DND-41 (cell line): ENCODE data around the gene WTIP.
"Not testable (repeated sequence)": the region's sequence is repeated elsewhere in the genome, so short reads cannot be mapped to it uniquely, and the experiment has no call there.

Experiments used
- ATAC-seq: fragments of 200-7000 bp; cut with Tn5 transposase; 3 replicates; pipeline ENCODE4 v1.9.1; 2021; ENCODE audit warnings: low read depth; ENCODE audit not compliant: insufficient read depth
- DNase-seq: peaks from one replicate; pipeline ENCODE4 v3.0.0-alpha.2; 2020
- H2AFZ ChIP-seq: 2 replicates; pipeline ENCODE4 v1.6.0; 2012; ENCODE audit warnings: low read depth, low read length
- H3K27ac ChIP-seq: 2 replicates; pipeline ENCODE4 v1.5.1; 2012; ENCODE audit warnings: low read length, inconsistent platforms
- H3K27me3 ChIP-seq: fragments of 200-600 bp; sonication (generic); 2 replicates; pipeline ENCODE4 v1.6.0; 2012; ENCODE audit warnings: low read length, mild to moderate bottlenecking, inconsistent platforms; ENCODE audit not compliant: insufficient read depth, poor library complexity
- H3K36me3 ChIP-seq: 2 replicates; pipeline ENCODE4 v1.5.1; 2012; ENCODE audit warnings: low read length, inconsistent platforms; ENCODE audit not compliant: insufficient read depth
- H3K4me1 ChIP-seq: 2 replicates; pipeline ENCODE4 v1.5.1; 2012; ENCODE audit warnings: mild to moderate bottlenecking, low read length; ENCODE audit not compliant: insufficient read depth
- H3K4me2 ChIP-seq: 2 replicates; pipeline ENCODE4 v1.6.0; 2012; ENCODE audit warnings: mild to moderate bottlenecking, moderate library complexity, low read length, inconsistent platforms; ENCODE audit not compliant: insufficient read depth
- H3K4me3 ChIP-seq, 2 experiments: fragments of 200-600 bp in 1 of 2; shearing (Covaris generic) in 1 of 2; 2 replicates each; pipeline ENCODE4 v1.5.1; 2012 to 2016; ENCODE audit warnings: inconsistent platforms in 2 of 2, low read length in 2 of 2, mild to moderate bottlenecking in 2 of 2, low read depth in 1 of 2, moderate library complexity in 1 of 2
- H3K79me2 ChIP-seq: 2 replicates; pipeline ENCODE4 v1.6.0; 2012; ENCODE audit warnings: low read length, inconsistent platforms; ENCODE audit not compliant: insufficient read depth
- H3K9ac ChIP-seq: 2 replicates; pipeline ENCODE4 v1.6.0; 2012; ENCODE audit warnings: low read depth, mild to moderate bottlenecking, inconsistent platforms, low read length, moderate library complexity
- H3K9me3 ChIP-seq: 2 replicates; pipeline ENCODE4 v1.5.1; 2012; ENCODE audit warnings: low read length, moderate library complexity, mild to moderate bottlenecking, inconsistent platforms; ENCODE audit not compliant: insufficient read depth, severe bottlenecking
- H4K20me1 ChIP-seq: 2 replicates; pipeline ENCODE4 v1.6.0; 2012; ENCODE audit warnings: low read length; ENCODE audit not compliant: insufficient read depth
- EZH2 ChIP-seq: IDR thresholded peaks from 3 replicates; pipeline ENCODE4 v1.6.1; 2012; ENCODE audit warnings: borderline replicate concordance, low read depth, mild to moderate bottlenecking, moderate library complexity, low read length, inconsistent platforms; ENCODE audit not compliant: severe bottlenecking
- TF ChIP-seq, protein P1 (sequence below): IDR thresholded peaks from 2 replicates; pipeline ENCODE4 v1.5.1; 2012; ENCODE audit warnings: borderline replicate concordance, low read length, moderate library complexity, mild to moderate bottlenecking; ENCODE audit not compliant: poor library complexity, severe bottlenecking; ENCODE audit errors: extremely low read depth

The WTIP gene

DNA sequence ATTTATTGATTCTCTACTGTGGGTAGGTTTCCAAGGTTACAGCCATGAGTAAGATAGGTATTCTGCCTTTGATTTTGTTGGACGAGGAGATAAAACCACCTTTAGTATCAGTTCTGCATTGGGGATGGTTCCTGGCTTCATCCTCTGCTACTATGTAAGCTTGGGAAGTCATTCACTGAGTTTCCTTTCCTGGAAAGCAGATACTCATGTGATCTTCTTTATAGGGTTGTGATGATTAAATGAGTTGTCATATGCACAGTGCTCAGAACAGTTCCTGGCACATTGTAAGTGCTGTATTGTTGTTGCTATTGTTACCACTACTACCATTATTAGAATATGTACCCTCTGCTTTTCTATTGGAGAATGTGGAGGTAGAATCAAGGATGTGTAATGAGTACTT, 13.1 kb upstream of the WTIP start:
- Histone ChIP-seq H3K27me3 (no peaks in the 10 kb centered on the region), H4K20me1 (peaks cover 13% of the 10 kb centered on the region; the same call in 1 of the 2 replicates), H3K27ac (no peak overlapping the region), H3K4me1 (no peaks in the 10 kb centered on the region), H3K4me3 (no peak overlapping the region), H3K9me3 (no peaks in the 10 kb centered on the region), H3K9ac (no peak overlapping the region), H2AFZ (no peak overlapping the region), H3K4me2 (no peak overlapping the region), H3K36me3 (peaks cover 97% of the 10 kb centered on the region), H3K79me2 (no peaks in the 10 kb centered on the region; the same call in 1 of the 2 replicates)
- no peak for ATAC-seq
- no peak for DNase-seq
- TF ChIP-seq, protein P1, sequence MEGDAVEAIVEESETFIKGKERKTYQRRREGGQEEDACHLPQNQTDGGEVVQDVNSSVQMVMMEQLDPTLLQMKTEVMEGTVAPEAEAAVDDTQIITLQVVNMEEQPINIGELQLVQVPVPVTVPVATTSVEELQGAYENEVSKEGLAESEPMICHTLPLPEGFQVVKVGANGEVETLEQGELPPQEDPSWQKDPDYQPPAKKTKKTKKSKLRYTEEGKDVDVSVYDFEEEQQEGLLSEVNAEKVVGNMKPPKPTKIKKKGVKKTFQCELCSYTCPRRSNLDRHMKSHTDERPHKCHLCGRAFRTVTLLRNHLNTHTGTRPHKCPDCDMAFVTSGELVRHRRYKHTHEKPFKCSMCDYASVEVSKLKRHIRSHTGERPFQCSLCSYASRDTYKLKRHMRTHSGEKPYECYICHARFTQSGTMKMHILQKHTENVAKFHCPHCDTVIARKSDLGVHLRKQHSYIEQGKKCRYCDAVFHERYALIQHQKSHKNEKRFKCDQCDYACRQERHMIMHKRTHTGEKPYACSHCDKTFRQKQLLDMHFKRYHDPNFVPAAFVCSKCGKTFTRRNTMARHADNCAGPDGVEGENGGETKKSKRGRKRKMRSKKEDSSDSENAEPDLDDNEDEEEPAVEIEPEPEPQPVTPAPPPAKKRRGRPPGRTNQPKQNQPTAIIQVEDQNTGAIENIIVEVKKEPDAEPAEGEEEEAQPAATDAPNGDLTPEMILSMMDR = no peak
- TF ChIP-seq EZH2 = no peak

DNA sequence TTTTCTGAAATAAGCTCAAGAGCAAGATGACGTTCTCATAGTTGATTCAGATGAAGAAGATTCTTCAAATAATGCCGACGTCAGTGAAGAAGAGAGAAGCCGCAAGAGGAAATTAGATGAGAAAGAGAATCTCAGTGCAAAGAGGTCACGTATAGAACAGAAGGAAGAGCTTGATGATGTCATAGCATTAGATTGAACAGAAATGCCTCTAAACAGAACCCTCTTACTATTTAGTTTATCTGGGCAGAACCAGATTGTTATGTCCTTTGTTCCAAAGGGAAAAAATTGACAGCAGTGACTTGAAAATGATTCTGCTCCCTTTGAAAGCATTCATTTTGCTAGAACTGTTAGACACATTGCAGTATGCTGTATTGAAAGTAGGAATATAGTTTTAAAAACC, 12.5 kb upstream of the WTIP start:
- not testable (repeated sequence) for H3K9ac ChIP-seq, H3K4me2 ChIP-seq, H3K9me3 ChIP-seq, H3K27ac ChIP-seq, H3K4me1 ChIP-seq, H3K79me2 ChIP-seq, H3K4me3 ChIP-seq, ATAC-seq, H2AFZ ChIP-seq, DNase-seq, H3K27me3 ChIP-seq
- peaks cover 13% of the 10 kb centered on the region; the same call in 1 of the 2 replicates for H4K20me1 ChIP-seq
- peaks cover 94% of the 10 kb centered on the region for H3K36me3 ChIP-seq

DNA sequence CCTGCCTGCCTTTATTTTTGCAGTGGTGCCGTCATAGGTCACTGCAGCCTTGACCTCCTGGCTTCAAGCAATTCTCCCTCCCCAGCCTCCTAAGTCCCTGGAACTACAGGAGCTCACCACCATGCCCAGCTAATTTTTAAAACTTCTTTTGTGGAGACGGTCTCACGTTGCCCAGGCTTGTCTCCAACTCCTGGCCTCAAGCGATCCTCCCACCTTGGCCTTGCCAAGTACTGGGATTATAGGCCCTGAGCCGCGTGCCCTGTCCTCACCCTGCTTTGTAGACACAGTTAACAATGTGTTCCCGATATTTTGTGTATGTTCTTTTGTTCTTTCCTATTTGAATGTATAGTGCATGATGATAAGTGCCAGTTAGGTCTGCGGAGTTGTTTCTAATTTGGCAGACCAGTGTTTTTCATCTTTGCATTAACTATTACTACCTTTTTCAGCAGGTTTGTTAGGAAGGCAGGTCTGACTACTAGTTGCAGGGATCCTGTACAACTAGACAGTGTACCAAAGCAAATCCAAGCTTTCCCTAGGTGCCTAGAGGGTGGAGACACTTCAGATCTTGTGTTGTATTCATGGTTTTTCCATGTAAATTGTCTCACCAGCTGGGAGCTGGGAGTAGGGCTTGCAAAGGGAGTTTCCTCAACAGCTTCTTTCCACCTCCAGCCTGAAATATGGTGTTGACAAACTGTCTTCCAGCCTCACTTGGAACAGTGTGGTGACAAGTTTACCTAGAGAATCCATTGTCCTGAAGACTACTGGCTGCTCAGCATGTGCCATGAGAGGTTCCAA, 9.5 kb upstream of the WTIP start:
- H3K36me3 ChIP-seq = peaks cover 64% of the 10 kb centered on the region
- H3K4me3 ChIP-seq = no peak overlapping the region
- H3K27ac ChIP-seq = no peak overlapping the region
- no peak overlapping the region for H3K4me2 ChIP-seq
- ATAC-seq (no peak), DNase-seq (no peak)
- H3K9me3 ChIP-seq = no peaks in the 10 kb centered on the region
- TF ChIP-seq, protein P1 = no peak
- TF ChIP-seq EZH2 = no peak
- no peaks in the 10 kb centered on the region for H3K4me1 ChIP-seq
- no peaks in the 10 kb centered on the region for H3K27me3 ChIP-seq
- H2AFZ ChIP-seq = no peak overlapping the region
- H3K79me2 ChIP-seq = no peaks in the 10 kb centered on the region
- H3K9ac ChIP-seq = no peak overlapping the region
- peaks cover 8% of the 10 kb centered on the region; the same call in 1 of the 2 replicates for H4K20me1 ChIP-seq

DNA sequence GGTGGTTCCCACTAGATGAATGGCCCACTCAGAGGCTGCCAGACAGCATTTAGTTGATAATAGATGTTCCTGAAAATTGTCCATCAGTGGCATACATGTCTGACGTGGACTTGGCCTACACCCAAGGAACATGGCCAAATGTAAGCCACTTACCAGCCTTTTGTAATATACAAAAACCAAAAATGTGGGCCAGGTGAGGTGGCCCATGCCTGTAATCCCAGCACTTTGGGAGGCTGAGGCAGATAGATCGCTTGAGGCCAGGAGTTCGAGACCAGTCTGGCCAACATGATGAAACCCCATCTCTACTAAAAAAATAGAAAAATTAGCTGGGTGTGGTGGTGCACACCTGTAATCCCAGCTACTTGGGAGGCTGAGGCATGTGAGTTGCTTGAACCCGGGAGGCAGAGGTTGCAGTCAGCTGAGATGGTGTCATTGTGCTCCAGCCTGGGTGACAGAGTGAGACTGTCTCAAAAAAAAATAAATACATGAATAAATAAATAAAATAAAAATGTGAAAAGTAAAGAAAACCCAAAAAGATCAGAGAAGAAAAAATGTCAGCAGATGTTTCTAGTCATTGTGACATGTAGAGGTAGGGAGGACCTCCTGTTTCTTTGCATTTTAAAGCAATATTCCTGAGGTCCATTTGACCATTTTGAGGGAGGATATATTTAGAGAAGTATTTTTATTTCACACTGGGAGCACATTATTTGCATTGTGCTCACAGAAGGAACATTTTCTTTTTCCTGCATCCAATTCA, 7.1 kb upstream of the WTIP start:
- no peak overlapping the region for H3K9ac ChIP-seq
- H3K4me3 ChIP-seq = no peak overlapping the region
- ATAC-seq (no peak), DNase-seq (no peak)
- no peaks in the 10 kb centered on the region for H3K9me3 ChIP-seq
- H3K79me2 ChIP-seq = no peaks in the 10 kb centered on the region
- no peak overlapping the region for H2AFZ ChIP-seq
- no peaks in the 10 kb centered on the region for H3K27me3 ChIP-seq
- H4K20me1 ChIP-seq = peaks cover 5% of the 10 kb centered on the region; the same call in 1 of the 2 replicates
- peaks cover 41% of the 10 kb centered on the region for H3K36me3 ChIP-seq
- no peak overlapping the region for H3K27ac ChIP-seq
- H3K4me1 ChIP-seq = no peaks in the 10 kb centered on the region
- no peak overlapping the region for H3K4me2 ChIP-seq
- TF ChIP-seq EZH2 = no peak
- TF ChIP-seq, protein P1 = no peak
